GM18507 (cell line): ENCODE measurements around the gene SERPING1.

ENCODE experiments used
- DNase-seq: peaks from one replicate; pipeline ENCODE4 v3.0.0; 2011; ENCODE audit warnings: low read depth; ENCODE audit not compliant: insufficient read length; ENCODE audit errors: extremely low spot score
- FAIRE-seq: peaks from 2 replicates; lab custom pipeline; 2011; peaks lifted over from hg19 to GRCh38; lab: Jason Lieb, UNC

Gene SERPING1

GRCh38 chr11:57596266-57596885 is 1.1 kb upstream of the SERPING1 start:
- no peak for DNase-seq
- FAIRE-seq, result no peak

- DNase-seq (no peak), FAIRE-seq (no peak)
Observed at GRCh38 chr11:57597916-57598830, 688 bp downstream of the SERPING1 start.

DNA sequence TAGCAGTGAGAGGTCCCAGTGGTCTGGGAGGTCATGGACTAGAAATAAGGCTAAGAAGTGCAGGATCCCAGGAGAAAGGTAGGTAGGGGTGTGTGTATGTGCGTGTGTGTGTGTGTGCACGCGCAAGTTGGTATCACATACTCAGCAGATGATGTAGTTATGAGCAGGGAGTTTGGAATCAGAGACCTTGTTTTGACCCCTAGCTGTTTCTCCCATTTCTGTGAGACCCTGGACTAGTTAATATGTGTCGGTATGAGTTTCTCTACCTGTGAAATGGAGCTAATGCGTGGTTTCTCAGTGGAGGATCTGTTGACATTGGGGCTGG is 1.3 kb downstream of the SERPING1 start:
- FAIRE-seq (no peak), DNase-seq (no peak)

GRCh38 chr11:57599381-57599780 is 1.9 kb downstream of the SERPING1 start:
- no peak for FAIRE-seq
- no peak for DNase-seq

- FAIRE-seq (no peak), DNase-seq (no peak)
Observed at GRCh38 chr11:57601297-57601696, 3.8 kb downstream of the SERPING1 start.

GRCh38 chr11:57604296-57605027 is 7.0 kb downstream of the SERPING1 start:
- no peak for DNase-seq

GRCh38 chr11:57605028-57605420 is 7.5 kb downstream of the SERPING1 start:
- no peak for DNase-seq
- FAIRE-seq, result no peak

More at GRCh38 chr11:57604296-57605027, 7.0 kb downstream of the SERPING1 start:
- no peak for FAIRE-seq

- FAIRE-seq, result no peak
Observed at GRCh38 chr11:57610170-57610569, 12.7 kb downstream of the SERPING1 start.

GRCh38 chr11:57614234-57614772 is 16.8 kb downstream of the SERPING1 start:
- FAIRE-seq (no peak), DNase-seq (no peak)

More at GRCh38 chr11:57610170-57610569, 12.7 kb downstream of the SERPING1 start:
- DNase-seq, result no peak

DNA sequence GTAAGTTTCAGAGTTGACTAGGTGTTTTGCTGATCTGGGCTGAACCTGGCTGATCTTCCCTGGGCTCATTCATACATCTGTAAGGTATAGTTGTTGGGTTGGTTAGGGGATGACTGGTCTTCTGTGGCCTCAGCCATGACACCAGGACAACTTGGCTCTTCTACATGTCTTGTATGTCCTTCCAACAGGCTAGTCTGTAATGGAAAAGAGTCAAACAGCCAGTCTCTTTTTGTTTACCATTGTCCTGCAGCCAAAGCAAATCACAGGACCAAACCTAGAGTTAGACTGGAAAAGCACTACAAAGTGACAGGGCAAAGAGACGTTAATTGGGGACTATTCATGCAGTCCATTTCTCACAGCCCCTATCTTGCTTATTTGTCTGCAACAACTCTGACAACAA is 17.8 kb downstream of the SERPING1 start:
- FAIRE-seq, result no peak
- DNase-seq, result no peak

DNA sequence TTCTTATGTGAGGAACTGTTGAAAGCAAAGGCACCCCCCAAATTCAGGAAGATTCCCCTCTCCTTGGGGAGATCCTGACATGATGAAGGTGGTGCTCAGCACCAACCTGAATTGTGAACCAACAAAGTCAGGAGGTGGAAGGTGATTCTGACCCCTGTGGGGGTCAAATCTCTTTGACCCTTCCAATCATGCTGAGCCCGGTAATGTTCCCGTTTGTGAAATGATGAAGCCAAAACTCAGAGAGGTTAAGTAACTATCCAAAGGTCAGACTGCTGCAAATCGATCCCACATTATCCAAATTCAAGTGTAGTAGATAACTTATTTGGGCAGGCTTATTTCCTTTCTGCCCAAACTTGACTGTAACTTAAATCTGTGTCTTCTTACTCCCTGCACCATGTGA is 19.1 kb downstream of the SERPING1 start:
- no peak for FAIRE-seq
- DNase-seq, result no peak

GRCh38 chr11:57618438-57618837 is 21.0 kb downstream of the SERPING1 start:
- no peak for DNase-seq
- no peak for FAIRE-seq

- no peak for FAIRE-seq
- DNase-seq, result no peak
Observed at GRCh38 chr11:57619331-57619730, 21.8 kb downstream of the SERPING1 start.

DNA sequence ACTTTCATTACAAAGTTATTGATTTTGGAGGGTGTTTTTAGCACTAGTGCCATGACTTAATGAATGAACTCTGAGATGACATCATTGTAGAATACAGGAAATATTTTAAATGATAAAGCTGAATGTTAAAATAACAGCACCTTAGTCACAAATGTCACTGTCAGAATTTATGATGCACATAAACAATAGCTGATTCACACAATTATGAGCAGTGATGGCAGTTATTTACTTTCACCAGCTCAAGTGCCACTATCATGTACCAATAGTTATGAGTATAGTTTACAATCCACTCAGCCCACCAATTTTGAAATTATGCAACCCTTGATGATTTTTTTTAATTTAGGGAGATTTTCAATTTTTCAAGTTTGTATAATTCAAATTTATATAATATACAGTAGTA is 23.0 kb downstream of the SERPING1 start:
- DNase-seq (no peak), FAIRE-seq (no peak)

DNA sequence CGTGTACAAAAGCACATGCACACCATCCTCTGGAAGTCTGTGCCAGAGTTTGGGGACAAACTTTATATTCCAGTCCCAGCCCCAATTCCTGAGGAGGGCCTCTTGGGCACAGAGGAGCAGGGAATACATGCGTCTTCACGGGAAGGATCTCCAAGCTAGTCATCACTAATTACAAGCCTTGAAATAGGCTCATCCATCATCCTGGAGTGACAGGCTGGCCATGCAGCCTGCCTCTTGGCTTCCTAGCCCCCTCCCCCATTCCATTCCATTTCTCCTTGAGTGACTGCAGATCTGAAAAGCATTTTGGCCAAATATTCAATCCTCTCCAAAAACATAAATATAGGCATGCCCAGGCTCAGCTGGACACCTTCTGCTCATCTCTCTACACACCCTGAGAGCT is 24.8 kb downstream of the SERPING1 start:
- DNase-seq (no peak), FAIRE-seq (no peak)

DNA sequence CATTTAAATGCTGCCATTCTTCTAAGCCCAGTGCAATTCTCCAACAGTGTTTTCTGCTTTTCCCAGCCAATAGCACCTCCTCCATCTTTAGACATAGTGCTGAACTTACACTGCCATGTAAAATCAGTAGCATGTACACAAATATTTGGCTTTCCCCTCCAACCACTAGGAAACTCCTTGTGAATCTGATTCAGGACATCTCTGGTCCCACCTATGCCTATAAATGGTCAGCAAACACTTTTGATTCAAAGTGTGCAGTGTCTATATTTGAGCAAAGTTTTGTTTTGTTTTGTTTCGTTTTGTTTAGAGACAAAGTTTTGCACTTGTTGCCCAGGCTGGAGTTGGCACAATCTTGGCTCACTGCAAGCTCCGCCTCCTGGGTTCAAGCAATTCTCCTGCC is 27.4 kb downstream of the SERPING1 start:
- DNase-seq, result no peak
- no peak for FAIRE-seq

GRCh38 chr11:57626895-57627294 is 29.4 kb downstream of the SERPING1 start:
- DNase-seq (no peak), FAIRE-seq (no peak)

- FAIRE-seq, result no peak
- no peak for DNase-seq
Observed at GRCh38 chr11:57630171-57630570, 32.7 kb downstream of the SERPING1 start.

GRCh38 chr11:57632116-57632515 is 34.6 kb downstream of the SERPING1 start:
- DNase-seq (no peak), FAIRE-seq (no peak)

- DNase-seq, result no peak
- FAIRE-seq, result no peak
Observed at GRCh38 chr11:57633394-57634070, 36.0 kb downstream of the SERPING1 start.
